NCI-H1417 (cell line): ENCODE measurements around the gene PRPF6.
A peak's percentile ranks its signal among the peaks of the same experiment; 100 is the strongest.
"Not testable (repeated sequence)": the region's sequence is repeated elsewhere in the genome, so short reads cannot be mapped to it uniquely, and the experiment has no call there.

Source experiments
- DNase-seq, 3 experiments: peaks; one replicate each; lab custom pipeline; 2025; lab: John Stamatoyannopoulos, UW

Gene PRPF6

GRCh38 chr20:63973636-63974401, 7.1 kb upstream of the PRPF6 start:
- DNase-seq: peak; percentile 84 to 92 (median 89)

GRCh38 chr20:63974402-63975200, 6.3 kb upstream of the PRPF6 start:
- DNase-seq: peak; percentile 30 to 99 (median 96)

DNA sequence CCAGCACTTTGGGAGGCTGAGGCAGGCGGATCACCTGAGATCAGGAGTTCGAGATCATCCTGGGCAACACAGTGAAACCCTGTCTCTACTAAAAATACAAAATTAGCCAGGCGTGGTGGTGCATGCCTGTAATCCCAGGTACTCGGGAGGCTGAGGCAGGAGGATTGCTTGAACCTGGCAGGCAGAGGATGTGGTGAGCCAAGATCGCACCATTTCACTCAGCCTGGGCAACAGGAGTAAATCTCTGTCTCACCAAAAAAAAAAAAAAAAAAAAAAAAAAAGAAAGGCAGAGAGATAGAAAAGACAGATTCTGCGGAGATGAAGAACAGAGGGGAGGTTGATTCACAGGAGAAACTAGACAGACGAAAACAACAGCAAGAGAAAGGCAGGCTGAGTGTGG, 4.4 kb upstream of the PRPF6 start:
- DNase-seq: not testable (repeated sequence)

- no peak for DNase-seq
Measured at GRCh38 chr20:63976980-63977738, 3.8 kb upstream of the PRPF6 start.

GRCh38 chr20:63977739-63978276, 3.1 kb upstream of the PRPF6 start:
- no peak for DNase-seq

- peak; percentile 58 to 75 (median 74) for DNase-seq
Measured at GRCh38 chr20:63978319-63979228, 2.4 kb upstream of the PRPF6 start.

- no peak for DNase-seq
Measured at GRCh38 chr20:63979229-63979556, 1.7 kb upstream of the PRPF6 start.

DNA sequence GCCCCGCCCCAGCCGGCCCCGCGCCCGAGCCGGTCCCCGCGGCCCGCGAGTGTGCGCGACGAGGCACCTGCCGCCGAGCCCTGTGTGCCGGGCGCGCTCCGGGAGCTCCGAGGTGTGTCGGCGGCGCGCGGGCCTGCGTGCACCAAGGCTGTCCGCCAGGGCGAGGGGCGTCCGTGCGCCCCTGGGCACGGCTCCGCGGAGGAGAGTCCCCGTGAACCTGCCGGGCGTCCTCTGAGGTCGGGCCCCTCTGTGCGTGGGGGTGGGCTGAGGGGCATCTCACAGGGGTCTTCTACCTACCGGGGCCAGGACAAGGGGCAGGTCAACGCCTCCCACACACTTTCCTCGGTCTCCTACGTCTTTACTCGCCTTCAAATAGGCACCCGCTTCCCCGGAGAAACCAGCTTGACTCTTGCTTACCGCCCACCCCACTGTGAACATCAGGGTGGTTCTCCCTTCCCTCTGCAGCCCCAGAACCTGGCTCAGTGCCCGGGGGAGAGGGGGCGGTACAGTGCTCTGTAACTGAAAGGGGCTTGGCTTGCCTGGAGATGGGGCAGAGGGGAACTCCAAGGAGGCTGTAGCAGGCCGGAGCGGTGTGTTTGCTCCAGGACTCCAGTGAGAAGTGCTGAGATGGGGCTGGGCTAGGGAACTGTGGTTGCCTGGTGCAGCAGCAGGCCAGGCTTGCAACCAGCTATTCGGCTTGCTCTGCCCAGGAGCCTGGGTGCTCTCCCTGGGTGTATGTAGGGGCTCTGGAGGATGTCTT, 1.2 kb upstream of the PRPF6 start, which contains the start of gene SAMD10:
SAMD10 (minus strand) TSS at position 86 of the 760 bp plus-strand sequence. CDS start 175 bp downstream, outside the sequence.
- DNase-seq: peak; percentile 58 to 79 (median 73)

DNA sequence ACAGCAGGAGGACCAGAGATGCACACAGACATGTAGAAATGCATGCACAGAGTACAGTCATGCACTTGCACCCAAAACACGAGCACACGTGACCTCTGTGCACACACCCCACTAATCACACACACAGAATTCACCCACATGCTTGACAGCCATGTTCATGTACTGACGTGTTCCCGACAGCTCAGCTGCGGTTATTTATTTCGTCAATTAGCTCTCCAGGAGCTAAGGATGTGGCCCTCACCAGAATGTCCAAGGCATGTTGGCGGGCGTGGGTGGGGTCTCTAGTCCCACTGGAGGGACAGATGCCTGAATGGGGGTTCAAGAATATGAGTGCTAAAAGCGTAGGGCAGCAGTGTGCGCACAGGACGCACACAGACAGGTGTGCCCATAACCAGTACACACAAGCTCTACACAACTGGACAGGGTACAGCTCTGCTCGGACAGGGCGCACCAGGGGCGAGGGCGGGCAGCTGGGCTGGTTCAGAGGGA, 571 bp upstream of the PRPF6 start:
- peak in 2 of 3 experiments; percentile 65 to 73 for DNase-seq

- no peak for DNase-seq
Measured at GRCh38 chr20:63982937-63983336, 2.0 kb downstream of the PRPF6 start.

- DNase-seq: no peak
Measured at GRCh38 chr20:64000906-64001305, 20.0 kb downstream of the PRPF6 start.

GRCh38 chr20:64001607-64002011, 20.7 kb downstream of the PRPF6 start:
- peak in 2 of 3 experiments; percentile 14 to 67 for DNase-seq

DNA sequence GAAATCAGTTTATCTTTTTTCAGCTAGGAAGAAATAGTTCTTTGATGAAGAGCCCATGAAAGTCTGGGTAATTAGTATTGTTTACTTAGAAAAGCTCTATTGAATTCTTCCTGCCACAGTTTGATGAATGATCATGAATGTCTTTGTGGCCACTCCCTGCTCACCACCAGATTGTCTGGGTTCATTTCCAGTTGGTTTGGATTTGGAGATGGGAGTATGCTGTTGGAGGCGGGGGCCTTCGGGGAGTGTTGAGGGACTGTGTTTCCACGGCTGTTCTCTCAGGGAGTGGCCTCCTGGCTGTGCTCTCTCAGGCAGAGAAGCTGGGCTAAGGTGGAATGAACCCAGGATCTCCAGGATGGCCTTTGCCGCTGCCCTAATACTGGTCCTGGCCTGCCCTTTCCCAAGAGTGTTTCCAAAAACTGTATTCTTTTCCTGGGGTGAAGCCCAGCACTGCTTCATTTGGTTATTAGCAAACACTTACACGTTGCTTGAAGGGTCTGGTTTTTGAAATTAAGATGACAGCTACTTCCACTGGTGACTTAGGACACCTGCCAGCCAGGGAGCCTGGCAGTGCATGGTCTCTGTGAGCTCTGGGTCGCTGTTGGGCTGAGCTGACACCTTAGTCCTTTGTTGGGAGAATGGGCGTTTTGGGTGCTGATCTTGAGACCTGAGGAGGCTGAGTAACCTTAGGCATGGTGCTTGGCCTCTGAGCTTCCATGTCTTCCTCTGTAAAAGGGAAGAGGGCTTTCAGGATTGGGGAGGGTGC, 23.2 kb downstream of the PRPF6 start:
- DNase-seq: peak; percentile 45 to 92 (median 72)

- no peak for DNase-seq
Measured at GRCh38 chr20:64005394-64005793, 24.5 kb downstream of the PRPF6 start.

DNA sequence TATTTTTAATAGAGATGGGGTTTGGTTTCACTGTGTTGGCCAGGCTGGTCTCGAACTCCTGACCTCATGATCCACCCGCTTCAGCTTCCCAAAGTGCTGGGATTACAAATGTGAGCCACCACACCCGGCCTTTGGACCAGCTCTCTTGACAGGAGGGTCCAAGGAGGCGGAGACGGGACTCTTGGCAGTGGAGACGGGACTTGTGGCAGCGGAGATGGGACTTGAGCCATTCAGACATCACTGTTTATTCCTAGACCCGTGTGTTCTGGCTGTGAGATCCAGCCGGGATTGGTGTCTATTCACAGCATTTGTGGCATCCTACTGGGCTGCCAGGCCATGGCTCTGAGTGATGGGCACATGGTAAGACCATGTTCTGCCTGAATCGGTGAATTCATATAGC, 25.6 kb downstream of the PRPF6 start:
- no peak for DNase-seq

DNA sequence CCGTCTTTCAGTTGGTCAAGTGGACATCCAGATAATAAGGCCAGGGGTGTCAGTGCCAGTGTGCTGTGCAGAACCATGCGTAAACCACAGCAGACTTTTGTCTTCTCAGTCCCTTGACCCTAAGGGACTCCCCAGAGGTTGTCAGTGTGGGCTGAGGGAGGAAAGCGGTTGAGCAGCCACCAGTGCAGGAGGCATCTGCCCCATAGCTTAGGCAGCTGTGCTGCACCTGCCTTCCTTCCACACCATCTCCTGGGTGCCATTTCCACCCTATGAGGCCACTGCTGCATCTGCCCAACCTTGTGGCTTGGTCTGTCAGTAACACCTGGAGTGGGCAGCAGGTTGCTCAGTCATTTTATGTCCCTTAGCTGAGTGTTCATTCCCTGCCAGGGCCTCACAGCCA, 26.0 kb downstream of the PRPF6 start:
- peak; percentile 21 to 73 (median 57) for DNase-seq

DNA sequence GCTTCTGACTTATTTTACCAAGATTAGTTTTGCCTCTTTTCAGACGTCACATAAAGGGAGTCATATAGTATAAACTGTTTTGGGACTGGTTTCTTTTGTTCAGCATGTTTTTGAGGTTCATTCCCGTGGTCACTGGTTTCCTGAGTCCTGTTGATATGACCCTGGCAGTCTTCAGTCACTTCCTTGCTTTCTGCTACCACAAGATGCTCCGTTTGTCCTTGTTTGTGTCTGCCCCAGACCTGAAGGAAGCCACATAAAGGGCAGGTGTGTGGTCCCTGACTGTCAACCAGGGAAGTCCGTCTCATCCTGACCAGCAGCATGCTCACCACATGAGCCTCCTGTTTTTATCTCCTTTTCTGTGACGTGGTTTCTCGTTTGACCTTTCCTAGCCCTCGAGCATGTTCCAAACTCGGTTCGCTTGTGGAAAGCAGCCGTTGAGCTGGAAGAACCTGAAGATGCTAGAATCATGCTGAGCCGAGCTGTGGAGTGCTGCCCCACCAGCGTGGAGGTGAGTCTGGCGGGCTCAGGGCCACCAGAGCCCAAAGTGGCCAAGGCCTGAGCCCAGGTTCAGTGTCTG, 29.0 kb downstream of the PRPF6 start:
- DNase-seq: no peak

DNA sequence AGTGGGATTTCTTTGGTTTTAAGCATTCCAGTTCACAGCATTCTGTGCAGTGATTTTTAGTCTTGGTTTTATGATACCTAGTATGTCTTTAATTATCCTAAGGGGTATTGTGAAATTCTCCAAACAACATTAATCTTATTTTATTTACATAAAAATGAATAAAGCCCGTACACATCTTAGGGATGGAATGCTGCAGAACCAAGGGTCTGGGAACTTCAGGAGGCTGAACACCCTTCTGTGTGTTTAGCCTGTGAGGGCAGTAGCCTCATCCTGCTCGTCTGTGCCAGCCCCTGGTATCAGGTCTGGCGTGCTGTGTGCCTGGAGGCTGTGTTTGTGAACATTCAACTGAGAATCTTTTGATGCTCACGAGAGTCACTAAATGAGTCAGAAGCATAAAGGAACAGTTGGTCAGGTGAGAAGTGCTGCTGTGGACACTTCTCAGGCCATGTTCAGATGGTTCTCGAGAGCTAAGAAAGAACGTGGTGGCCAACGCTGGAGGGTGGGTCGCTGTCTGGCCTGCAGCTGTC, 29.8 kb downstream of the PRPF6 start:
- no peak for DNase-seq

DNA sequence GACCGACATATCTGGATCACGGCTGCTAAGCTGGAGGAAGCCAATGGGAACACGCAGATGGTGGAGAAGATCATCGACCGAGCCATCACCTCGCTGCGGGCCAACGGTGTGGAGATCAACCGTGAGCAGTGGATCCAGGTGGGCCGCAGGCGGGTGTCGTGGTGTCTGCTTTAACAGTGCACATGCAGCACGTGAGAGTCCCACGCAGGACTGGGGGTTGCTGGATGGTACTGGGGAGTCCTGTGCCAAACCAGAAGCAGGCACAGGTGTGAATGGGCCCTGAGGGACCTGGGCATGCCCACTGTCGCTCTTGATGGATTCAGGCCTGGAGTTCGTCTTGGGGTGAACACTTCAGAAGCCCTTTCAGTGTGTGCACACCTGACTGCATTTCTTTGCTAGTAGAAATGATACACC, 30.4 kb downstream of the PRPF6 start:
- DNase-seq: no peak
